ENCODE measurements around the gene CIT.

The CIT gene

GRCh38 chr12:119685375-119685774, 191.7 kb downstream of the CIT start:
- Histone ChIP-seq H3K27ac (ENCODE audit: low read depth, low read length) (peak overlapping the region; percentile 30), H3K9ac (ENCODE audit: low read depth in 1 of 2, low read length in 2 of 2) (no peak overlapping the region), H3K4me1 (ENCODE audit: control insufficient read depth in 1 of 2, insufficient read depth in 2 of 2, low read length in 2 of 2) (peaks cover 73 to 84% of the 10 kb centered on the region in 2 donors), H3K36me3 (ENCODE audit: control insufficient read depth in 1 of 2, insufficient read depth in 2 of 2, low read length in 2 of 2) (peaks cover 14 to 16% of the 10 kb centered on the region in 2 donors), H3K9me3 (ENCODE audit: control insufficient read depth in 1 of 2, low read length in 2 of 2) (no peaks in the 10 kb centered on the region), H3K27me3 (ENCODE audit: control insufficient read depth in 1 of 2, insufficient read depth in 2 of 2, low read length in 2 of 2) (no peaks in the 10 kb centered on the region), H3K4me3 (ENCODE audit: low read depth in 1 of 2, low read length in 2 of 2) (no peak overlapping the region)

DNA sequence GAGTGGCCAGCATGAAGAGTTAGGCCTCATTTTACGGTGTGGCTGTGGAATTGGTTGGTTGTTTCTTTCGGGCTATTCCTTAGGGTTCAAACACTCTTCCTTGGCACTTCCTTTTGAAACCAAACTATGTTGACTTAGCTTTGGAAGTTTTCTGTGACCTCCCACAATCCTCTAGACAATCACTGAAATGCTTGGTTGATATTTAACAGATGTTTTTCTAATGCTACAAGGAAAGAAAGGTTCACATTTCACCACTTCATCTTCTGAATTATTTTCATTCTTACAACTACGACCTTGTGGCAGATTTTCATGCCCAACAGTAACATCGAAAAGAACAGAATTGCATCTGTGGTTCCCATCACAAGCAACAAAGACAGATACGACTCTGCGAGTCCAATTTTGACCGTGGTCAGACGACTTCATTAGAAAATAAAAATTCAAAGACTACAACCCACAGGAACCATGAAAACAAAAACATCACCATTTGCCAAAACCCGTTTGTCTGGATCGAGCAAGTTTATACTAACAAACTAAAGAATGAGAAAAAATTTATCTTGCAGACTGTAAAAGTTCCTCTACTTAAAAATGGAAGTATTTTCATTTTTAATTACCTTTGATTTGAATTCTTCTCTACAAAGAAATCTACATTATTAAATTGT, 192.3 kb downstream of the CIT start:
- Histone ChIP-seq H3K27ac (ENCODE audit: low read depth, low read length) (peak overlapping the region; percentile 69), H3K4me3 (ENCODE audit: low read depth in 1 of 2, low read length in 2 of 2) (no peak overlapping the region), H3K36me3 (ENCODE audit: control insufficient read depth in 1 of 2, insufficient read depth in 2 of 2, low read length in 2 of 2) (peaks cover 19 to 21% of the 10 kb centered on the region in 2 donors), H3K27me3 (ENCODE audit: control insufficient read depth in 1 of 2, insufficient read depth in 2 of 2, low read length in 2 of 2) (no peaks in the 10 kb centered on the region), H3K9me3 (ENCODE audit: control insufficient read depth in 1 of 2, low read length in 2 of 2) (no peaks in the 10 kb centered on the region), H3K9ac (ENCODE audit: low read depth in 1 of 2, low read length in 2 of 2) (peak overlapping the region in 1 of 2 donors; percentile 35), H3K4me1 (ENCODE audit: control insufficient read depth in 1 of 2, insufficient read depth in 2 of 2, low read length in 2 of 2) (peaks cover 79 to 85% of the 10 kb centered on the region in 2 donors)

GRCh38 chr12:119683816-119684215, 193.3 kb downstream of the CIT start:
- Histone ChIP-seq H3K27ac (ENCODE audit: low read depth, low read length) (peak overlapping the region; percentile 72), H3K36me3 (ENCODE audit: control insufficient read depth in 1 of 2, insufficient read depth in 2 of 2, low read length in 2 of 2) (peaks cover 29 to 32% of the 10 kb centered on the region in 2 donors), H3K9ac (ENCODE audit: low read depth in 1 of 2, low read length in 2 of 2) (peak overlapping the region in 1 of 2 donors; percentile 35), H3K4me1 (ENCODE audit: control insufficient read depth in 1 of 2, insufficient read depth in 2 of 2, low read length in 2 of 2) (peaks cover 89 to 95% of the 10 kb centered on the region in 2 donors), H3K4me3 (ENCODE audit: low read depth in 1 of 2, low read length in 2 of 2) (no peak overlapping the region), H3K27me3 (ENCODE audit: control insufficient read depth in 1 of 2, insufficient read depth in 2 of 2, low read length in 2 of 2) (no peaks in the 10 kb centered on the region), H3K9me3 (ENCODE audit: control insufficient read depth in 1 of 2, low read length in 2 of 2) (no peaks in the 10 kb centered on the region)

DNA sequence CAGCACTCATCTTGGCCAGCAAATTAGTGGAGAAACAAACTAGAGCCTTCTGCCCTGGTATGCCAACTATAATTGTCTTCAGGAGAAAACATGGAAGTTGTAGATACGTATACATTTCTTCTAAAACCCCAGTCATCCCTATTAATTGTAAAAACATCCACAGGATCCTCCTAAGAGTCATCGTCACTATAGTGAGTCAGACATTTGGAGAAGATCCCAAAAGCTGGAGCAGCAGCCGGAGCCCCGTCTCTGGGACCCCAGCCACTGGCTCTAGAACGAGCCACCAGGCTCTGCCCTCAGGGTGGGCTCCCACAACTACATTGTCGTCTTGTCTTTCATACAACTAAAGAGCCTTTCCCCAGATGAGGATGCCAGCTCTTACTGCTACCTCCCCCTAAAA, 193.7 kb downstream of the CIT start:
- Histone ChIP-seq H3K36me3 (ENCODE audit: control insufficient read depth in 1 of 2, insufficient read depth in 2 of 2, low read length in 2 of 2) (peaks cover 33 to 36% of the 10 kb centered on the region in 2 donors), H3K4me3 (ENCODE audit: low read depth in 1 of 2, low read length in 2 of 2) (peak overlapping the region in 1 of 2 donors; percentile 19), H3K27ac (ENCODE audit: low read depth, low read length) (peak overlapping the region; percentile 72), H3K9me3 (ENCODE audit: control insufficient read depth in 1 of 2, low read length in 2 of 2) (no peaks in the 10 kb centered on the region), H3K4me1 (ENCODE audit: control insufficient read depth in 1 of 2, insufficient read depth in 2 of 2, low read length in 2 of 2) (peaks cover 87 to 97% of the 10 kb centered on the region in 2 donors), H3K27me3 (ENCODE audit: control insufficient read depth in 1 of 2, insufficient read depth in 2 of 2, low read length in 2 of 2) (no peaks in the 10 kb centered on the region), H3K9ac (ENCODE audit: low read depth in 1 of 2, low read length in 2 of 2) (no peak overlapping the region)

DNA sequence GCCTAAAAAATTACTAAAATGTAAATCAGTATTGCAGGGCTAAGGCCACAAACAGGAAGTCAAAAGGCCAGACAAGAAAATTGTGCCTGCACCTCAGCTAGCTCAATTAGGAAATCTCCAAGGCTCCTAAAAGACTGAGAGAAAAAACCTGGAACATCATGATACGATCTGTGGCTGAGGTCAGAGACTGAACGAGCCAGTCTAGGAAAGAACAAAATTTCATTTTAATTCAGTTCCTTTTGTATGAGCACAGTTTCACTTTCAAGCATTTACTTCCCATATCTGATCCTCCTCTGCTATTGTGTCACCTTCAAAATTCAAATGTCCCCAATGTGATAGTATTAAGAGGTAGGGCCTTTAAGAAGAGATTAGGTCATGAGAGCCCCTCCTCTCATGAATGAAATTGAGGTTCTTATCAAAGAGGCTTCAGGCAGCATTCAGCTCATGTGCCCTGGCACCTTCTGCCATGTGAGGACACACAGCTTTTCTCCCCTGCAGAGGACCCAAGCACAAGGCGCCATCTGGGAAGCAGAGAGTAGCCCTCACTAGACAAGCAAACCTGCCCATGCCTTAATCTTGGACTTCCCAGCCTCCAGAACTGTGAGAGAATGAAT, 194.4 kb downstream of the CIT start:
- H3K9ac ChIP-seq (ENCODE audit: low read depth in 1 of 2, low read length in 2 of 2), result peak overlapping the region in 1 of 2 donors; percentile 27
- no peak overlapping the region for H3K4me3 ChIP-seq (ENCODE audit: low read depth in 1 of 2, low read length in 2 of 2)
- H3K9me3 ChIP-seq (ENCODE audit: control insufficient read depth in 1 of 2, low read length in 2 of 2), result no peaks in the 10 kb centered on the region
- H3K4me1 ChIP-seq (ENCODE audit: control insufficient read depth in 1 of 2, insufficient read depth in 2 of 2, low read length in 2 of 2), result peaks cover 81 to 96% of the 10 kb centered on the region in 2 donors
- H3K36me3 ChIP-seq (ENCODE audit: control insufficient read depth in 1 of 2, insufficient read depth in 2 of 2, low read length in 2 of 2), result peaks cover 38 to 42% of the 10 kb centered on the region in 2 donors
- H3K27ac ChIP-seq (ENCODE audit: low read depth, low read length), result peak overlapping the region; percentile 72
- H3K27me3 ChIP-seq (ENCODE audit: control insufficient read depth in 1 of 2, insufficient read depth in 2 of 2, low read length in 2 of 2), result no peaks in the 10 kb centered on the region

DNA sequence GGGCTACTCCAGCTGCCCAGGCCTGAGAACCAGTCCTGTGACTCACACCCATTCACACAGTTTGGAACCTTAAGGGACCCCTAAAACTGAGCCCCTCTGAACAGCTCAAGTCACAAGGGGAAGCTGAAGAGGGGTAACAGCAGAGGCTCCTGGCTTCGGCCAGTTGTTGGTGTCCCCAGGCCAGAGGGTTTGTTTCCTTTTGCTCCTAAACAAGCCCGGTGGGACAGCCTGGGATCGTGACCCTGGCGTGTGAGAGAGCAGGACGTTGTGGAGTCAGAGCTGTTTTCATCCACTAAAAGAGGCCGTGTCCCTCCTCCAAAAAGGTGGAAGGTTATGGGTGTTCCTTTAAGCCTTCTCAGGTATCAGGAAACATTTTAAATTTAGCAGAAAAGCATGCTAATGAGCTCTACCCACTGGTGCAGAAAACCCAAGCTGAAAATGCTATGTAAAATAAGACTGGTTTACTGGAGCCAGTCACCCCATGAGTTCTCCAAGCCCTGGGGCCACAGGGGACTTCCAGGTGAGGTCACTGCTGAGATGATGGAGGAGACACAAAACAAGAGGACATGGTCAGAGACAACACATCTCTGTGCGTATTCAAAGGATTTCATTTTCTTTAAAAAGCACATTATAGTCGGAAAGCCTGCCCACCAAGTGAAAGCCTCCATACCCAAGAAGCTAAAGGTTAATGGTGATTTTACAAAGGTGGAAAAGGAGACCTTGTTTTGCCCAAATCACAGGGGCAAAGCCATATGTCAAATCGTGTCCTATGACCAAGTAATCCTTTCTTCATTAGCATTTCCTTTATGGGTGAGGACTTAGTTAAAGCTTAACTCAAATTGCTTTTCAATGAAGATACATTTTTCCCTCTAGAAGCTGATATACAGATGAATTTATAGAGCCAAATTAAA, 195.1 kb downstream of the CIT start:
- Histone ChIP-seq H3K9ac (ENCODE audit: low read depth in 1 of 2, low read length in 2 of 2) (peak overlapping the region in 1 of 2 donors; percentile 27), H3K36me3 (ENCODE audit: control insufficient read depth in 1 of 2, insufficient read depth in 2 of 2, low read length in 2 of 2) (peaks cover 45 to 48% of the 10 kb centered on the region in 2 donors), H3K4me1 (ENCODE audit: control insufficient read depth in 1 of 2, insufficient read depth in 2 of 2, low read length in 2 of 2) (peaks cover 74 to 90% of the 10 kb centered on the region in 2 donors), H3K4me3 (ENCODE audit: low read depth in 1 of 2, low read length in 2 of 2) (no peak overlapping the region), H3K27me3 (ENCODE audit: control insufficient read depth in 1 of 2, insufficient read depth in 2 of 2, low read length in 2 of 2) (no peaks in the 10 kb centered on the region), H3K27ac (ENCODE audit: low read depth, low read length) (peak overlapping the region; percentile 72), H3K9me3 (ENCODE audit: control insufficient read depth in 1 of 2, low read length in 2 of 2) (no peaks in the 10 kb centered on the region)

DNA sequence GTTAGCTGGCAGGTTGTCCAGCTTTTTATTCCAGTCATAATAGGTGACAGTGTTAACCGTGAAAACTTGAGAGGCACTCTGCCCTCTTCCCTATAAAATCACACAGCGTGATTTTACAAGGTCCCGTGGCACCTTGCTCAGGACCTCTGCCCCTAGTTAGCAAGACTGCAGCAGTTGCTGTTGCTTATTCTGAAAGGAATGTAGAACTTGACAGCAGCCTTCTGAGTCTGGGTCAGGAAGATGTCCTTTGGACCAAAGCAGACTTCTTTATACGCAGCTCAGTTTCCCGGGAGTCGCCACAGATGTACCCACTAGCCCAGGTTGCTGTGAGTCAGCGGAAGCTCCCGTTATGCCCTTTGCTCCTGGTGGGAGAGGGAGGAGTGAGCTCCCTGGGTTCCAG, 196.0 kb downstream of the CIT start:
- H3K27ac ChIP-seq (ENCODE audit: low read depth, low read length), result peak overlapping the region; percentile 72
- H3K36me3 ChIP-seq (ENCODE audit: control insufficient read depth in 1 of 2, insufficient read depth in 2 of 2, low read length in 2 of 2), result peaks cover 54 to 57% of the 10 kb centered on the region in 2 donors
- H3K9ac ChIP-seq (ENCODE audit: low read depth in 1 of 2, low read length in 2 of 2), result peak overlapping the region in 1 of 2 donors; percentile 41
- H3K27me3 ChIP-seq (ENCODE audit: control insufficient read depth in 1 of 2, insufficient read depth in 2 of 2, low read length in 2 of 2), result no peaks in the 10 kb centered on the region
- no peak overlapping the region for H3K4me3 ChIP-seq (ENCODE audit: low read depth in 1 of 2, low read length in 2 of 2)
- peaks cover 70 to 81% of the 10 kb centered on the region in 2 donors for H3K4me1 ChIP-seq (ENCODE audit: control insufficient read depth in 1 of 2, insufficient read depth in 2 of 2, low read length in 2 of 2)
- no peaks in the 10 kb centered on the region for H3K9me3 ChIP-seq (ENCODE audit: control insufficient read depth in 1 of 2, low read length in 2 of 2)

GRCh38 chr12:119679490-119679889, 197.6 kb downstream of the CIT start:
- H3K36me3 ChIP-seq (ENCODE audit: control insufficient read depth in 1 of 2, insufficient read depth in 2 of 2, low read length in 2 of 2), result peaks cover 69 to 73% of the 10 kb centered on the region in 2 donors
- H3K9ac ChIP-seq (ENCODE audit: low read depth in 1 of 2, low read length in 2 of 2), result no peak overlapping the region
- no peaks in the 10 kb centered on the region for H3K9me3 ChIP-seq (ENCODE audit: control insufficient read depth in 1 of 2, low read length in 2 of 2)
- H3K27ac ChIP-seq (ENCODE audit: low read depth, low read length), result peak overlapping the region; percentile 25
- no peak overlapping the region for H3K4me3 ChIP-seq (ENCODE audit: low read depth in 1 of 2, low read length in 2 of 2)
- no peaks in the 10 kb centered on the region for H3K27me3 ChIP-seq (ENCODE audit: control insufficient read depth in 1 of 2, insufficient read depth in 2 of 2, low read length in 2 of 2)
- peaks cover 60 to 74% of the 10 kb centered on the region in 2 donors for H3K4me1 ChIP-seq (ENCODE audit: control insufficient read depth in 1 of 2, insufficient read depth in 2 of 2, low read length in 2 of 2)

DNA sequence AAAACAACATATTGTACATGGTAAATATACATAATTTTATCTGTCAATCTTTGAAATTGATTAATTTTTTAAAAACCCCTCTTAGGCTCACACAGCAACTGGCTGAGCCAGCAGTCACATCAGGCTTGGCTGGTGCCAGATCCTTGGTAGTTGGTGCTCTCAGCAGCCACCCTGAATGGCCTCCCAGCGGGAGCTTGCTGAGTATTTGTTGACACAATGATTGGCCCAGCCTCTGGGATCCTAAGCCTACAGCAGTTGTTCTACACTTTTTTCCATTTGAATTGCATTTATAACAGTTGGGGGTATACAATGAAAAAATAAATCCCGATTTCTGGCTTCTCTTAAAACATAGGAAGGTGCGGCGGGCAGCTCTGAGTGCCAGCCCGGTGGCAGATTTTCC, 198.0 kb downstream of the CIT start:
- Histone ChIP-seq H3K9ac (ENCODE audit: low read depth in 1 of 2, low read length in 2 of 2) (no peak overlapping the region), H3K27me3 (ENCODE audit: control insufficient read depth in 1 of 2, insufficient read depth in 2 of 2, low read length in 2 of 2) (no peaks in the 10 kb centered on the region), H3K27ac (ENCODE audit: low read depth, low read length) (peak overlapping the region; percentile 25), H3K9me3 (ENCODE audit: control insufficient read depth in 1 of 2, low read length in 2 of 2) (no peaks in the 10 kb centered on the region), H3K4me3 (ENCODE audit: low read depth in 1 of 2, low read length in 2 of 2) (no peak overlapping the region), H3K36me3 (ENCODE audit: control insufficient read depth in 1 of 2, insufficient read depth in 2 of 2, low read length in 2 of 2) (peaks cover 73 to 77% of the 10 kb centered on the region in 2 donors), H3K4me1 (ENCODE audit: control insufficient read depth in 1 of 2, insufficient read depth in 2 of 2, low read length in 2 of 2) (peaks cover 59 to 74% of the 10 kb centered on the region in 2 donors)
